ENCODE data around the gene MED27. TPM values are rescaled to one million over a fixed set of nuclear protein-coding genes. Genes with fewer than 3 reads are reported as not detected.

Gene MED27
- total RNA-seq, result 17.7 TPM

DNA sequence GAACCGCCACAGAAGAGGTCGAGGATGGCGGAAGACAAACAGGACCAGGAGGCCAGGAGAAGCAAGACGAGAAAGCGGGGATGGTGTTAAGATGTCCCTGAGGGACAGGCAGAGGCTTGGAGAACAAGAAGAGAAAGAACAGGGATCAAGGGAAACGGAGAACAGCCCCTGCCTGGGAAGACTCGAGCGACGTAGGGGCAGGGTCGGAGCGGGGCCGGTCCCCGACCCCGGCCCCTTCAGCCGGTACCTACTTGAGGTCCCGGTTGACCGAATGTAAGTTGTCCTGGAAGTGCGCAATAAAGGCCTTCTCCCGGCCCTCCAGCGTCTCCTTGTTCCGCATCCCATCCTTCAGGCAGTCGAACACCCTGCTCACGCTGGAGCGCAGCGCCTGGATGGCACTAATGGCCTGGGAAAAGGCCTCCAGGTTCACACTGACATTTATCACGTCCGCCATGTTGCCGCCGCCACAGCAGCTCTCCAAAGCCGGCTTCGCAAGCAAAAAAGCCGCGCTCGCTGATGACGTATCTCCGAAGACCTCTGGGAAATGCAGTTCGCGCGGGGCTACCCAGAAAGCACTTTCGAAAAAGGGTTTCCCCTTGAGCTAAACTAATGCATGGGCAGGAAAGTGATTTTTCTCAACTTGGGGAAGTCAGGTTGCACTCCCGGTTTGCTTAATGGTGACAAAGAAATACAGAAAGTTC is at the start of gene MED27:
TSS of gene MED27 (minus strand) at position 477 of the 701 bp plus-strand sequence. CDS start at position 454, 23 bp downstream.
- H3K27ac ChIP-seq, result peak within 1 kb of the TSS; percentile 60
- intact Hi-C loops (cut with DNase I), result no loop called here
- H3K4me1 ChIP-seq, result peaks cover 46% of the 10 kb centered on the region

GRCh38 chr9:132127888-132128534 is 48.3 kb upstream of the MED27 start:
- Histone ChIP-seq H3K9me3 (no peaks in the 10 kb centered on the region), H3K4me1 (no peaks in the 10 kb centered on the region), H3K27me3 (no peaks in the 10 kb centered on the region), H3K27ac (no peak overlapping the region), H3K4me3 (no peak overlapping the region), H3K36me3 (no peaks in the 10 kb centered on the region)
- no peak for DNase-seq (ENCODE audit: extremely low spot score in 2 of 2)
- TF ChIP-seq, protein P1, sequence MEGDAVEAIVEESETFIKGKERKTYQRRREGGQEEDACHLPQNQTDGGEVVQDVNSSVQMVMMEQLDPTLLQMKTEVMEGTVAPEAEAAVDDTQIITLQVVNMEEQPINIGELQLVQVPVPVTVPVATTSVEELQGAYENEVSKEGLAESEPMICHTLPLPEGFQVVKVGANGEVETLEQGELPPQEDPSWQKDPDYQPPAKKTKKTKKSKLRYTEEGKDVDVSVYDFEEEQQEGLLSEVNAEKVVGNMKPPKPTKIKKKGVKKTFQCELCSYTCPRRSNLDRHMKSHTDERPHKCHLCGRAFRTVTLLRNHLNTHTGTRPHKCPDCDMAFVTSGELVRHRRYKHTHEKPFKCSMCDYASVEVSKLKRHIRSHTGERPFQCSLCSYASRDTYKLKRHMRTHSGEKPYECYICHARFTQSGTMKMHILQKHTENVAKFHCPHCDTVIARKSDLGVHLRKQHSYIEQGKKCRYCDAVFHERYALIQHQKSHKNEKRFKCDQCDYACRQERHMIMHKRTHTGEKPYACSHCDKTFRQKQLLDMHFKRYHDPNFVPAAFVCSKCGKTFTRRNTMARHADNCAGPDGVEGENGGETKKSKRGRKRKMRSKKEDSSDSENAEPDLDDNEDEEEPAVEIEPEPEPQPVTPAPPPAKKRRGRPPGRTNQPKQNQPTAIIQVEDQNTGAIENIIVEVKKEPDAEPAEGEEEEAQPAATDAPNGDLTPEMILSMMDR (IDR thresholded peaks at IDR 0.05), result no peak
- no peak for TF ChIP-seq POLR2AphosphoS5 (IDR thresholded peaks at IDR 0.05; ENCODE audit: insufficient read depth in 1 of 2, low read depth in 1 of 2)
- TF ChIP-seq POLR2A (IDR thresholded peaks at IDR 0.05), result no peak
- intact Hi-C loops (cut with DNase I), result no loop called here

More for the DNA sequence above, at the start of gene MED27:
- Histone ChIP-seq H3K9me3 (no peaks in the 10 kb centered on the region), H3K27me3 (no peaks in the 10 kb centered on the region), H3K36me3 (peaks cover 0 to 20% of the 10 kb centered on the region in 2 donors), H3K4me3 (peak within 1 kb of the TSS; percentile 72 to 83)
- TF ChIP-seq POLR2A (IDR thresholded peaks at IDR 0.05), result no peak
- TF ChIP-seq, protein P1 (IDR thresholded peaks at IDR 0.05), result no peak
- peak; percentile 74 to 92 for TF ChIP-seq POLR2AphosphoS5 (IDR thresholded peaks at IDR 0.05; ENCODE audit: insufficient read depth in 1 of 2, low read depth in 1 of 2)
- DNase-seq (ENCODE audit: extremely low spot score in 2 of 2), result no peak

DNA sequence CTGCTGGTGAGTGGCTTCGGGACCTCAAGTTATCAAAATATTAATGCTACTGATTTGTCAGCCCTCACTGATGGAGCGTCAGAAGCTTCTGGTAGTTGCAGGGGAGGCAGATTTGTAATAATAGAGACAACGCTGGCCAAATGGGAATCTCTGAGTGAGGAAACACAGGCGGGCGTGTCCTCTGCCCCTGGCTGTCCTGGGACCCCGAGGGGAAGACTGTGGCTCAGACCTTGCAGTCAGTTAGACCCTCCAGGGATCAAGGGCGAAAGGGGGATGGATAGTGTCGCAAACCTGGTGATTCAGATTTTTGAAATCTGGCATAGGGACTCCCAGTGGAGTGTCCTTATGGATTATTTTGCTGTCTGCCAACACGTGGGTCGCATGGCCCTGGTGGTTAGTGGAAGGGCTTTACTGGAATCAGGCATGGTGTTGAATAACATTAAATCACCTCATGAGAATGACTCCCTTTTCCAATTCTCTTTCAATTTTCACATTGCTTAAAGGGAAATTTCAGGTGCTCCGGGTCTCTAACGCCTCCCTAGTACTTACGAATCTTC is 47.1 kb upstream of the MED27 start:
- H3K9me3 ChIP-seq, result no peaks in the 10 kb centered on the region
- no peaks in the 10 kb centered on the region for H3K4me1 ChIP-seq
- TF ChIP-seq POLR2A (IDR thresholded peaks at IDR 0.05) (no peak), POLR2AphosphoS5 (IDR thresholded peaks at IDR 0.05; ENCODE audit: insufficient read depth in 1 of 2, low read depth in 1 of 2) (no peak)
- DNase-seq (ENCODE audit: extremely low spot score in 2 of 2), result no peak
- intact Hi-C loops (cut with DNase I), result no loop called here
- H3K36me3 ChIP-seq, result no peaks in the 10 kb centered on the region
- H3K4me3 ChIP-seq, result no peak overlapping the region
- no peaks in the 10 kb centered on the region for H3K27me3 ChIP-seq
- no peak overlapping the region for H3K27ac ChIP-seq

GRCh38 chr9:132125944-132126679 is 46.4 kb upstream of the MED27 start:
- Histone ChIP-seq H3K9me3 (no peaks in the 10 kb centered on the region), H3K27me3 (no peaks in the 10 kb centered on the region), H3K4me1 (no peaks in the 10 kb centered on the region), H3K27ac (no peak overlapping the region), H3K4me3 (no peak overlapping the region), H3K36me3 (no peaks in the 10 kb centered on the region)
- intact Hi-C loops (cut with DNase I), result no loop called here
- DNase-seq (ENCODE audit: extremely low spot score in 2 of 2), result no peak
- TF ChIP-seq POLR2A (IDR thresholded peaks at IDR 0.05), result no peak
- TF ChIP-seq, protein P1 (IDR thresholded peaks at IDR 0.05), result no peak
- TF ChIP-seq POLR2AphosphoS5 (IDR thresholded peaks at IDR 0.05; ENCODE audit: insufficient read depth in 1 of 2, low read depth in 1 of 2), result no peak

- Histone ChIP-seq H3K9me3 (no peaks in the 10 kb centered on the region), H3K36me3 (no peaks in the 10 kb centered on the region), H3K4me3 (no peak overlapping the region), H3K4me1 (no peaks in the 10 kb centered on the region), H3K27ac (no peak overlapping the region), H3K27me3 (no peaks in the 10 kb centered on the region)
- TF ChIP-seq POLR2AphosphoS5 (IDR thresholded peaks at IDR 0.05; ENCODE audit: insufficient read depth in 1 of 2, low read depth in 1 of 2), result no peak
- TF ChIP-seq, protein P1 (IDR thresholded peaks at IDR 0.05), result no peak
- TF ChIP-seq POLR2A (IDR thresholded peaks at IDR 0.05), result no peak
- intact Hi-C loops (cut with DNase I), result no loop called here
- no peak for DNase-seq (ENCODE audit: extremely low spot score in 2 of 2)
Measured at GRCh38 chr9:132125361-132125760, 45.7 kb upstream of the MED27 start.
